GM12878 (cell line): ENCODE results near the gene ATP5F1D. TPM values are rescaled to one million over a fixed set of nuclear protein-coding genes. Genes with fewer than 3 reads are reported as not detected.
"Not testable (repeated sequence)": the region's sequence is repeated elsewhere in the genome, so short reads cannot be mapped to it uniquely, and the experiment has no call there.

Experiments used
- ATAC-seq: fragments of 200-7000 bp; cut with Tn5 transposase; 3 replicates; pipeline ENCODE4 v1.9.1; 2020; ENCODE audit warnings: mild to moderate bottlenecking, moderate library complexity
- BruUV-seq: library from RNA; stranded (reverse); fragments of 400-500 nt; replicated peaks from 2 replicates; lab custom pipeline; 2021; lab: Mats Ljungman, UMichigan
- CTCF ChIA-PET: fragments of 300-600 bp; sonication (Branson Sonifier 250); formaldehyde crosslinking; extraction: SDS; loops from one replicate; lab custom pipeline; 2021; ENCODE audit warnings: inconsistent platforms; lab: Yijun Ruan, JAX
- POLR2A ChIA-PET: fragments of 350-600 bp; formaldehyde crosslinking; extraction: SDS; loops from one replicate; lab custom pipeline; 2021; ENCODE audit warnings: inconsistent platforms; lab: Charles Lee
- RAD21 ChIA-PET: fragments of 300-600 bp; sonication (Branson Sonifier 250); formaldehyde crosslinking; loops from one replicate; lab custom pipeline; 2023; ENCODE audit warnings: antibody characterized with exemption; ENCODE audit not compliant: unreplicated experiment; lab: Charles Lee
- SMC1A ChIA-PET: fragments of 300-600 bp; sonication (Branson Sonifier 250); formaldehyde crosslinking; loops from one replicate; lab custom pipeline; 2023; ENCODE audit not compliant: unreplicated experiment, uncharacterized antibody; lab: Charles Lee
- DNase-seq: peaks from one replicate; pipeline ENCODE4 v3.0.0-alpha.2; 2011; ENCODE audit warnings: low read depth, low spot score
- FAIRE-seq: peaks from 3 replicates; lab custom pipeline; 2011; peaks lifted over from hg19 to GRCh38; lab: Jason Lieb, UNC
- H2AFZ ChIP-seq: 2 replicates; pipeline ENCODE4 v1.6.0; 2011; ENCODE audit warnings: low read depth, low read length, control low read depth; ENCODE audit not compliant: control insufficient read depth
- H3K27ac ChIP-seq: 2 replicates; pipeline ENCODE4 v1.5.1; 2011; ENCODE audit warnings: control low read depth; ENCODE audit not compliant: control insufficient read depth, insufficient read depth
- H3K27me3 ChIP-seq, 2 experiments: replicated peaks in 1 of 2; 2 replicates each; pipeline versions ENCODE4 v1.6.0 to v1.6.1; 2011; ENCODE audit warnings: low read length in 1 of 2; ENCODE audit not compliant: control insufficient read depth in 2 of 2, insufficient read depth in 2 of 2
- H3K36me3 ChIP-seq, 2 experiments: 2 replicates each; pipeline ENCODE4 v1.5.1; 2011; ENCODE audit warnings: low read length in 1 of 2; ENCODE audit not compliant: control insufficient read depth in 2 of 2, insufficient read depth in 2 of 2
- H3K4me1 ChIP-seq: 2 replicates; pipeline ENCODE4 v1.6.1; 2011; ENCODE audit warnings: mild to moderate bottlenecking, low read length, moderate library complexity, mixed read lengths; ENCODE audit not compliant: control insufficient read depth, insufficient read depth
- H3K4me2 ChIP-seq: 2 replicates; pipeline ENCODE4 v1.6.0; 2011; ENCODE audit warnings: control low read depth; ENCODE audit not compliant: control insufficient read depth, insufficient read depth
- H3K4me3 ChIP-seq: fragments of 200-600 bp; sonication (generic); 2 replicates; pipeline ENCODE4 v1.5.1; 2016
- H3K79me2 ChIP-seq: 2 replicates; pipeline ENCODE4 v1.6.0; 2011; ENCODE audit warnings: low read length; ENCODE audit not compliant: control insufficient read depth, insufficient read depth
- H3K9ac ChIP-seq: 2 replicates; pipeline ENCODE4 v1.8.0; 2011; ENCODE audit warnings: low read length, control low read depth, mixed read lengths; ENCODE audit not compliant: control insufficient read depth, insufficient read depth
- H3K9me3 ChIP-seq: replicated peaks from 3 replicates; pipeline ENCODE4 v1.5.1; 2011; ENCODE audit warnings: mild to moderate bottlenecking, low read length; ENCODE audit not compliant: control insufficient read depth, insufficient read depth
- H4K20me1 ChIP-seq: 2 replicates; pipeline ENCODE4 v1.6.0; 2011; ENCODE audit not compliant: control insufficient read depth, insufficient read depth
- CEBPZ ChIP-seq: fragments of 150-350 bp; IDR thresholded peaks from 2 replicates; pipeline ENCODE4 v1.6.1; 2016; ENCODE audit warnings: low read depth, low read length
- DPF2 ChIP-seq: fragments of 450-650 bp; IDR thresholded peaks from 2 replicates; pipeline ENCODE4 v1.6.1; 2017; ENCODE audit warnings: mild to moderate bottlenecking
- PKNOX1 ChIP-seq: fragments of 450-650 bp; IDR thresholded peaks from 2 replicates; pipeline ENCODE4 v1.6.1; 2016; ENCODE audit warnings: mild to moderate bottlenecking
- ZNF687 ChIP-seq: fragments of 450-650 bp; IDR thresholded peaks from 2 replicates; pipeline ENCODE4 v1.6.1; 2017; ENCODE audit warnings: mild to moderate bottlenecking, moderate library complexity
- WGBS: methylation state at CpG from one replicate; pipeline ENCODE4 v1.1.6; 2016; ENCODE audit warnings: low lambda C conversion rate; ENCODE audit not compliant: insufficient replicate concordance, insufficient coverage; ENCODE audit errors: missing lambda C conversion rate; 5-methylcytosine and 5-hydroxymethylcytosine counted together
- in situ Hi-C: fragments of 300-500 bp; cut with MboI; formaldehyde crosslinking; loops from 9 replicates; pipeline ENCODE4 v1.14.3; 2018; ENCODE audit warnings: mixed read lengths
- intact Hi-C: fragments of 100-400 bp; cut with micrococcal nuclease; formaldehyde crosslinking; loops from one replicate; pipeline ENCODE4 v1.14.2; 2022; ENCODE audit not compliant: unreplicated experiment
- polyA plus RNA-seq, 11 experiments: library from polyadenylated mRNA; depleted of rRNA in 4 of 11; unstranded in 6 of 11; stranded (reverse) in 5 of 11; fragments of >200 nt; fragmentation: Nextera tagmentation in 4 of 11; fragmentation: Illumina TruSeq in 1 of 11; extraction: Ambion mirVana in 4 of 11; extraction: Trizol in 1 of 11; gene quantifications; 1 replicate in 1 of 11; 2 replicates in 10 of 11; pipeline versions ENCODE4 v1.2.1 to v1.2.3, GENCODE V29; 2011 to 2016; ENCODE audit warnings: inconsistent platforms in 2 of 11, missing spikeins in 2 of 11, low read depth in 1 of 11
- total RNA-seq, 4 experiments: library from RNA; depleted of rRNA in 3 of 4; stranded (reverse); fragments of >200 nt in 3 of 4; fragmentation: Illumina TruSeq in 1 of 4; extraction: Trizol in 1 of 4; gene quantifications; 2 replicates each; pipeline versions ENCODE4 v1.2.1 to v1.2.3, GENCODE V29; 2013 to 2021

ATP5F1D gene
- total and polyA plus RNA-seq, 10 of the 15 experiments (the other 5 are each of a cell fraction or from before 2014, with no cell fraction given): 7.2 to 357 (median 49.5) TPM

- ChIA-PET SMC1A (interaction anchor here (0.6 kb wide), 2 partner anchors 69 to 177 kb away, joined by 3 read pairs; no protein-coding TSS in a partner anchor), POLR2A (interaction anchor here (0.6 to 0.9 kb wide), 2 partner anchors 41 to 87 kb away, joined by 3 read pairs; partner anchors contain the start of gene ATP5F1D), RAD21 (interaction anchor here (0.9 to 3.8 kb wide), 2 partner anchors 87 to 174 kb away, joined by 3 to 17 read pairs; no protein-coding TSS in a partner anchor), CTCF (interaction anchor here (2.3 kb wide), 1 partner anchor 88 kb away, joined by 12 read pairs; no protein-coding TSS in a partner anchor)
- H3K9me3 ChIP-seq, FAIRE-seq, ATAC-seq, H3K27me3 ChIP-seq, H3K27ac ChIP-seq, intact Hi-C loops, H3K4me2 ChIP-seq, H4K20me1 ChIP-seq, H3K4me1 ChIP-seq, H3K4me3 ChIP-seq, DNase-seq, H3K9ac ChIP-seq, H3K79me2 ChIP-seq, H2AFZ ChIP-seq, H3K36me3 ChIP-seq, BruUV-seq: not testable (repeated sequence)
- in situ Hi-C loops: loop anchor here (5.0 kb wide), 1 partner anchor 93 kb away; no protein-coding TSS in a partner anchor
- 35% methylated on average over 4 of the region's 4 CpGs for WGBS
Observed at GRCh38 chr19:1200614-1201013, 40.9 kb upstream of the ATP5F1D start.

GRCh38 chr19:1205114-1206099, 36.1 kb upstream of the ATP5F1D start, which contains the start of gene STK11:
TSS of gene STK11 (plus strand) at chr19:1205778. CDS start at chr19:1206914, 1,136 bp downstream.
- FAIRE-seq (peak; percentile 88), ATAC-seq (peak; percentile 97), DNase-seq (peak; percentile 83)
- in situ Hi-C loops: no loop called here
- ChIA-PET RAD21 (no interaction called here), CTCF (no interaction called here), SMC1A (no interaction called here), POLR2A (interaction anchor here (0.7 kb wide), 1 partner anchor 92 kb away, joined by 3 read pairs; no protein-coding TSS in a partner anchor)
- intact Hi-C loops: no loop called here
- peak within 1 kb of the TSS; percentile 88 for H3K9ac ChIP-seq
- H3K9me3 ChIP-seq: no peaks in the 10 kb centered on the region
- peaks cover 0 to 6% of the 10 kb centered on the region in 2 experiments; a peak in 1 of 4 replicates for H3K36me3 ChIP-seq
- H4K20me1 ChIP-seq: no peaks in the 10 kb centered on the region; the same call in 1 of the 2 replicates
- BruUV-seq: no TSS peak
- H3K4me1 ChIP-seq: peaks cover 17% of the 10 kb centered on the region
- peak within 1 kb of the TSS; percentile 91 for H3K4me2 ChIP-seq
- peak within 1 kb of the TSS; percentile 85 for H2AFZ ChIP-seq
- H3K79me2 ChIP-seq: peaks cover 44% of the 10 kb centered on the region
- peak within 1 kb of the TSS; percentile 66 for H3K27ac ChIP-seq
- 7% methylated on average over 63 of the region's 114 CpGs for WGBS
- peak within 1 kb of the TSS; percentile 98 for H3K4me3 ChIP-seq
- no peaks in the 10 kb centered on the region for H3K27me3 ChIP-seq
- TF ChIP-seq DPF2 (peak; percentile 93), PKNOX1 (peak; percentile 99), CEBPZ (peak; percentile 79), ZNF687 (peak; percentile 67; the same call in 1 of the 2 replicates)
